H1 (cell line): ENCODE measurements around the gene RETREG3. TPM values are rescaled to one million over a fixed set of nuclear protein-coding genes. Genes with fewer than 3 reads are reported as not detected.

Experiments used
- KDM4A ChIP-seq: IDR thresholded peaks from one replicate; pipeline ENCODE4 v1.7.1; 2012; ENCODE audit warnings: low read depth, mild to moderate bottlenecking, moderate library complexity, low read length, inconsistent platforms; ENCODE audit not compliant: severe bottlenecking
- SIRT6 ChIP-seq: IDR thresholded peaks from one replicate; pipeline ENCODE4 v1.7.1; 2012; ENCODE audit warnings: low read length, inconsistent platforms
- SP1 ChIP-seq: IDR thresholded peaks from 2 replicates; pipeline ENCODE4 v1.6.1; 2011; ENCODE audit warnings: low read depth, low read length
- TAF7 ChIP-seq: optimal IDR thresholded peaks from 2 replicates; pipeline ENCODE3; 2011; ENCODE audit warnings: low read depth, mild to moderate bottlenecking, inconsistent platforms, low read length, moderate library complexity, borderline replicate concordance
- polyA plus RNA-seq, 7 experiments: library from polyadenylated mRNA; depleted of rRNA in 3 of 7; stranded (reverse) in 5 of 7; unstranded in 2 of 7; fragments of >200 nt in 5 of 7; fragments of 200-250 nt in 2 of 7; gene quantifications; 1 replicate in 5 of 7; 2 replicates in 1 of 7; 4 replicates in 1 of 7; pipeline versions ENCODE4 v1.2.1 to v1.2.3, GENCODE V29; 2011 to 2013; ENCODE audit warnings: missing spikeins in 2 of 7, mixed read lengths in 2 of 7
- total RNA-seq: library from RNA; stranded (reverse); fragmentation: NEBNext Ultra II Directional; extraction: Animal tissue kit (Norgen Biotek cat#: 25700); gene quantifications from 2 replicates; pipeline ENCODE4 v1.2.1, GENCODE V29; 2021

The RETREG3 gene
- total and polyA plus RNA-seq, 2 of the 8 experiments (the other 6 are each of a cell fraction or from before 2014, with no cell fraction given) = 23.7 to 42.6 TPM

DNA sequence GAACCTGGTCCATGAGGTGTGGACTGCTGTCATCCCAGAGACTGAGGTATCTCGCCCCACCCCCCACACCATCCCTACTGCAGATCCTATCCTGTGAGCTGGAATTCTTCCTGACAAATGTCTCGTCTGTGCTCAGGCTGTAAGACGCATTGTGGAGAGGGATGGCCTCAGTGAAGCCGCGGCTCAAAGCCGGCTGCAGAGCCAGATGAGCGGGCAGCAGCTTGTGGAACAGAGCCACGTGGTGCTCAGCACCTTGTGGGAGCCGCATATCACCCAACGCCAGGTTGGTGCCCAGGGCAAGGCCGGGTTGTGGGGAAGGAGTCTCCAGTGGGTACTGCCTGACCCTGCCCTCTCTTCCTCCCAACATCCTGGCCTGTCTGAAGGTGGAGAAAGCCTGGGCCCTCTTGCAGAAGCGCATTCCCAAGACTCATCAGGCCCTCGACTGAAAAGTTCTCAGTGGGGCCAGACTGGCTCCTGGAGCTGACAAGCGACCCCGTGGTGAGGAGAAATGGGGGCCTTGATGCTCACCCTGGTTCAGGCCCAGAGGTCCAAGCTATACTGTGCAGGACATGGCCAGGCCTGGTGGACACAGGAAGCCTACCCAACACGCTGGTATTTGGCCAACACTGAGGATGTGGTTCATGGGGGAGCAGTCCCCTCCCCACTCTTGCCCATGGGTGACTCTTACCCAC lies 43.5 kb downstream of the RETREG3 start (continued):
- TF ChIP-seq SP1 = no peak
- TF ChIP-seq SIRT6 = no peak
- TF ChIP-seq KDM4A = no peak
- TF ChIP-seq TAF7 = no peak
